Measurements from ENCODE around the gene NEUROD4.

DNA sequence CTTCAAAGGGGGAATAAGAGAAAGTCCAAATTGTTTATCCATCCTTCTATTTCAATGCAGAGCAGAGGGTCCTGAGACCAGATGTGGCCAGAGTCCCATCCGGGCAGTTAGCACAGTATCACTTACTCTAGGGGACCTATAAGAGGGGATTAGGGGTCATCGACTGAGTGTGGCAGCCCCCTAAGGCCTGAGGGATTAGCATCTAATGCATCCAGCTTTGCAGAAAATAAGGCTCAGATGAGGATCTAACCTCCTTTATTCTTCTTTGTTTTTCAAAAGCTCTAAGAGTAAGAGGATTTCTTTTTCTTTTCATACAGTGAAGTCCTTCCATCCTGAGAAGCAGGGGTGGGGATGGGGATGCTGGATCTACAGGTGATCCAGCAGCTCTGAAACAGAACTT lies 43.5 kb downstream of the NEUROD4 start:
- TF ChIP-seq CTCF (IDR thresholded peaks at IDR 0.05) (no peak), POLR2A (IDR thresholded peaks at IDR 0.05) (no peak)

Measured in thyroid gland (tissue), 4 donors.